HT-29 (cell line): ENCODE measurements around the gene WDR1. TPM values are rescaled to one million over a fixed set of nuclear protein-coding genes. Genes with fewer than 3 reads are reported as not detected.

Experiments used
- DNase-seq: peaks from one replicate; pipeline ENCODE4 v3.0.0-alpha.2; 2015; ENCODE audit warnings: low spot score
- total RNA-seq: library from RNA; depleted of rRNA; stranded (reverse); fragments of >200 nt; shearing (Covaris generic); gene quantifications from 2 replicates; pipeline ENCODE4 v1.2.3, GENCODE V29; 2014

WDR1 gene
- total RNA-seq, 1 experiment from 2014 or later = 310 TPM

DNA sequence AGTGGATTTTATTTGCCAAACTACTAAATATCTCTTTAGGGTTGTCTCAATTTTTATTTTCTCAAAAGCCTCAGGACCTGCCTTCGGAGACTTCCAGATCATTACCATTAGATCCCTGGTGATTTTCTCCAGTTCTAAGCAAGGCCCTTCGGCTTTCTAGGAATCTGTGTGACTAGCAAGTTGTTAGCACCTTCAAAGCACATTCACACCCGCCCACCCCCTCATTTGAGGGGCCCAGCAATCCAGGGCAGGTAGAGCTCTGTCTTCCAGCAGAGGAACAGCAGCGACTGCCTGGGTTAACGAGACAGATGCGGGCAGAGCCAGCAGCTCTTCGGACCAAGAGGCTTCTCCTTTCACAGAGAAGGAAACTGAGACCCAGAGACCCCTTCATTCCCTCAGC lies 2.0 kb downstream of the WDR1 start:
- DNase-seq = no peak

DNA sequence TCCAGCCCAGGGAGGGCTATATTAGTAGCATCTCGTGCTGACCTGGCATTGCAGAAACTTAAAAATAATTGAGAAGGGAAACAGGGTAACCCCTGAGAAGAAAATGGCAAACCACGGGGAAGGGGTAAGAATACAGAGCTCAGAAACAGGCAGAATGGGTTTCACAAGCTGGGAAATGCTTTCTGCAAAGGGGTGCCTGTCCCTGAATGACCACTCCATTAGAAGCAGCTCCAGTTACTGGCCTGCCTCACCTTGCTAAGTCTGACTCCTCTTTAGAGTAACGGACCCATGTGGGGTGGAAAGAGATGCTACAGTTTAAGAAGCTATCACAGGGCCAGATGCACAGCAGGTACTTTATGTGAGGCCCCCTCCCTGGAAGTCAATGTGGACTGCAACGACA lies 2.5 kb downstream of the WDR1 start:
- DNase-seq = no peak

DNA sequence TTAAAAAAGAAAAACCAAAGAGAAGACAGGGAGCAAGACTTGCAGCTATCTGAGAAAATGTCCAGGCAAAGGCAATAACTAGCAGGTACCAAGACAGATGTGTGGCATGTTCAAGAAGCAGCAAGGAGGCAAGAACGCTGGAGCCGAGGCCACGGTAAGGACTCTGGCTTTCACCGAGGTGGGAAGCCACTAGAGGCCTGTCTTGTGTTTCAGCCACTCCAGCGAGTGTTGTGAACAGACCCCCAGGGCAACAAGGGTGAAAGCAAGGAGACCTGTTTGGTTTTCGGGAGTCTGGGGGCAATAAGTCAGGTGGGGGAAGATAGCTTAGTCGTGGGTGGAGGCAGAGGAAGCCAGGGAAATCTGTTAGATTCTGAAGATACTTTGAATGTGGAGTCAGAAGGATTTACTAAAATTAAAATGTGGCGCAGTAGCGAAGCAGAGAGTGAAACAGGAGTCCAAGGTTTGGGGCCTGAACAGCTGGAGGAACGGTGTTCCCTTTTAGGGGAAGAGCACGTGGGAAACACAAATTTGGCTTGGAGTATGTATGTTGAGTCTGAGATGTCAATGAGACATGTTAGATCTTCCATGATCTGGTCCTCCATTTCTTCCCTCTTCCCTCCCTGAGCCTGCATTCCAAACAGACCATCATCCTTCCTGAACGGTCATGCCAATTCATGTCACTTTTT lies 3.1 kb downstream of the WDR1 start:
- no peak for DNase-seq

DNA sequence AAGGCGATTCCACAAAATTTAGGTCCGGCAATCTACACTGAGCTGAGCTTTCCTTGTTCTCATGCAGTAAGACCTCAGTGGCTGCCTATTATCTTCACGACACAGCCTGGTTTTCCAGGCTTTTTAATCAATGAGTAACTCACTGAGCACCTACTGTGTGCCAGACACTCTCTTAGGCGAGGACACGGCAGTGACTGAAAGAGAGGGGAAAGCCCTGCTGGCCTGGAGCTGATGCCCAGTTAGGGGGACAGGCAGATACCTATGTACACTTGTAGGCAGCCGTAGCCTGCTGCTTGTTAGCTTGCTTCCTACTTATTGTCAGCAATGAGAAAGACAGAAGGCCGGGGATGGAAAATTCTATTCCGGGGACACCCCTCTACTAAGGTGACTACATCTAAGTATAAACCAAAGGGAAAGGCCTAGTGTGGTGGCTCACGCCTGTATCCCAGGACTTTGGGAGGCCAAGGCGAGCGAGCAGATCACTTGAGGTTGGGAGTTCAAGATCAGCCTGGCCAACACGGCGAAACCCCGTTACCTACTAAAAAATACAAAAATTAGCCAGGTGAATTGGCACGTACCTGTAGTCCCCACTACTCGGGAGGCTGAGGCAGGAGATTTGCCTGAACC lies 3.8 kb downstream of the WDR1 start:
- DNase-seq = no peak

DNA sequence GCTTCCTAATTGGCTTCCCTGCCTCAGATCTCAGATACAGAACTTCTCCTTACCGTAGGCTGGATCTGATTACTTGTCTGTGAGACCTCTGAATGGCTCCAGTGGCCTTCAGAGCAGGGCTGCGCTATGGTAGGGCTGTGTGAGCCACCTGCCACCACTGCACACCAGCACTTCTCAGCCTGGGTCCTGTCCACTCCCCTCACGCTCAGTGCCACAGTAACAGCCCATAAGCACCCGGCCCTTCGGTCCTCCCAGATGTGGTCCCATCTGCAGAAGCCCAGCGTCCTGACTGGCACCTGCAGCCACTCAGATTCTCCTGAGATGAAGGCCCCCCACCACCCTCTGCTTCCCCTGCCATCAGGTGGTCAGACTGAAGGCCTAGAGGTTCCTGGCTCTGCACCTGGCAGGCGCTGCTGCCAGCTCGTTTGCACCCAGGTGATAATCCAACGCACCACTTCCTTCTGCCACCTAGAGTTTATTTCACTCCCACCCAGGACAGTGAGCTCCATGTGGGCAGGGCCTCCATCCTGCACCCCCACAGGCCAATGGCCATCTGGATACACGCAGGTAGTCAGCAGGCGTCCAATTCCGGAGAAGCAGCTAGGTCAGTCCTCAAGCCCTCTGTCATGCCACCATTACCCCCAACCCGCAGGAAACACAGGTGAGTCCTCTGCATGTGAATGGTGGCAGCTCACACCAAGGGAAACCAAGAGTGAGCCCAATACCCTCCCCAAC lies 5.4 kb downstream of the WDR1 start:
- no peak for DNase-seq

GRCh38 chr4:10109995-10110670 lies 6.5 kb downstream of the WDR1 start:
- DNase-seq = no peak

DNA sequence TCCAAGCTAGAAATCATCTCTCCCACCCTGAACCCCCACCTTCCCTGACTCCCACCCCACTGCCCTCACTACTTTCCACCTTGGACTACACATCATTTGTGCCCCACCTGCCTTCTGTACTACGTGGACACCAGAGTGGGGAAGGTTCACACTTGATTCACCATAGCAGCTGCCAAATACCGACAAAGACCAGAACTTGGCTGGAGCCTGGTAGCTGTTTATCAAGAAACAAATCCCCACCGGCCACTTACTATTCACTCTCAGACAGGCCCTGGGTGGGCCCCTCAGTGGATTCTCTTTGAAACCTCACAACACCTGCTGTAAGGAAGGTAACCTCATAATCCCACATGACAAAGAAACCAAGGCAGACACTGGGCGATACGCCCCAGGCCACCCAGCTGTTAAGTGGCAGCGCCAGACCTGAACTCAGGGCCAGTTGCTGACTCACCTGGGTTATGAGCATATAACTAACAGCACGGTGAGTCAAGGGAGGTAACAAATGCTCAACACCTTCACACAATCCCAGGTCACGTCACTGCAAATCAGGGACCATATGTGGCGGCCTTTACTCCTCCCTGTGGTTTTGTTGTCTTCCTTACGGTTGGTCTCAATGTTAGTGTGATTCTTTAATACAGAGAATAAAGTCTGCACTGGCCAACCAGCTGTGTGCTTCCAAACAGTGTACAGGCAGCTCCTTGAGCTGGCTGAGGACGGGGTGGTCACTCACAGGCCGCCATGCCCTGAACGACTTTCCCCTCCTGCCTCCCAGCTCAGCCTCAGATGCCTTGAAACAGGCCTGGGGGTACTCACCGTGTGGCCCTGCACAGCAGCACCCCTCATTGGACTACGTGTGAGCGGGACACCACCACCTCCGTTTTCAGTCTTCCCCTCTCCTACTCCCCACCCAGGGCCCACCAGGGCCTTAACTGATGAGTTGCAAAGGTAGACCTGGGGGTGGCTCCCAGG lies 7.5 kb downstream of the WDR1 start:
- DNase-seq = no peak

- DNase-seq = no peak
Measured at GRCh38 chr4:10108391-10108790, 8.2 kb downstream of the WDR1 start.

- DNase-seq = no peak
Measured at GRCh38 chr4:10107111-10108091, 9.2 kb downstream of the WDR1 start.

- DNase-seq = no peak
Measured at GRCh38 chr4:10106421-10107039, 10.1 kb downstream of the WDR1 start.

DNA sequence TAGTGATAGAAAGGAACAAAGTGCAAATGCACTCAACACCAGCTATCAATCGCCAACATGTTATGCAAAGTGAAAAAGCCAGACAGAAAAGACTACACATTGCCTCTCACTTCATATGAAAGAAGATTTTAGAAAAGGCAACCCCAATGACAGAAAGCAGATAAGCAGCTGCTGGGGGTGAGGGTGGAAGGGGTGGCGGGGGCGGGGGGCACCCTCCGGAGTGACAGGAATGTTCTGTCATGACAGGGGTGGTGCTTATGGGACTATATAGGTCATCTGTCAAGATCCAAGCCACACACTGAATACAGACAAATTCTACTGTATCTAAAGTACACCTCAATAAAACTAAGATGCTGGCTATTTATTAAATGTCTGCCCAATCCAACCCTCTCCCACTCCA lies 10.7 kb downstream of the WDR1 start:
- no peak for DNase-seq

GRCh38 chr4:10105421-10105820 lies 11.2 kb downstream of the WDR1 start:
- DNase-seq = no peak

GRCh38 chr4:10104991-10105276 lies 11.7 kb downstream of the WDR1 start:
- no peak for DNase-seq

DNA sequence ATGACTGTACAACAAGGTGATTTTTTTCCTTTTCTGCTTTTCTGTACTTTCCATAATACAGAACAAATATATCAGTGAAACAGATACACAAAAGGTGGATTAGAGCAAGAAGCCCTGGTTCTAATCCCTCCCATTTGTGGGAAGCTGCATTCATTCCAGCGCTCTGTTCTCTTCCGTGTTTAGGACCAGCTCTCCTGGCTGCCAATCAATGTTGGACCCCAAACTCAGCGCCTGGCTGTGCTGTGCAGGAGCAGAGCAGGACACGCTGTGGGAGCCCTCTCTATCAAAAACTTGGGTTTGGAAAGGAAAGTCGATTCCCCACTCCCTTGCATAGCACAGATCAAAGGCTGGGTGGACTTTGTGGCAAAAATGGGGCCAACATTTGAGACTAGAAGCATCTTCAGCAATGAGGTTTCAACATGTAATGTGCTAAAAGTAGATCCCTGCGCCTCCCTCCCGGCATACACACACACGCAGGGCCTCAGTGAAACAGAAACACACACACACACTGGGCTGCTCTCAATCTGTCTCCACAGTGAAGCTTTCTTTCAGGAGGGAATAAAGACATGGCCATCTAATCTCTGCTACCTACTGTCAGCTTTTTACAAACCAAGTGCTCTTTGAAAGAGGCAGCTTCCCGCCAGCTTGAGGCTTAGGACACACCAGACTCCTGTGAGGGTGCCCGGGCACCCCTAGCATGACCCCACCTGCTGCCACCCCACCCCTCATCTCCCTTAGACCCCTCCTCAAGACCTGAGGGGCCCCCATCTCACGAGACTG lies 12.2 kb downstream of the WDR1 start:
- DNase-seq = no peak

DNA sequence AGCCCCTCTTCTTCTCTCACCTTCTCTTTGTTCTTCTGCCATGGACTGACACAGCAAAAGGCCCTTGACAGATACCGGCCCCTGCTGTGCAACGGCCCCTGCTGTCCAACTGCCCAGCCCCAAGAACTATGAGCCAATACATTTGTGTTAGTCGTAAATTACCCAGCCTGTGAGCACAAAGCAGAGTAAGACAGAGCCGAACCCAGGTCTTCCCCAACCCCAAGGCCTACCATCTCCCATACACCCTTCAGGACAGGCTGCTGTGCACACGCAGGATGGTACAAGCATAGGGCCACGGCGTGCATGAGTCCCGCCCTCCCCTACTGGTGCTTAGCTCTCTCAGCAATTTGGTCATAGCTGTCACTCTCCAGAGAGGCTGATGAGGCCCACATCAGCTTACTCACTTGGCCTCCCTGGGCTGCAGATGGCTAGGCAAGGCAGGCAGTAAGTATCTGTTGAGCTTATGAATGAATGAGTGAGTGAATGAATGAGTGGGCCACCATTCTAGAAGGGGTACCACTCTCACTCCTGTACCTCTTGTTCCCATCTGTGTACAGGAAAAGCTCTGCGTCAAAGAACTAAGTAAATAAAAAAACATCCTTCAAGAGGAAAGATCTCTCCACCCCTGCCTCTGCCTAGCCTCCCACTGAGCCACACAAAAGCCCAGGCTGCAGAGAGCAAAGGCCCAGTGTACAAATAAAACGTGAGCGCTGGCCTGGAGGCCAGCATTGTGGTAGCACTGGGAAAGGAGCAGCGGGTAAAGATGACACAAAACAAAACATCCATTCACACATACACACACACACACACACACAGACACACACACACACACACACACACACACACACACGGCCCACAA lies 13.9 kb downstream of the WDR1 start:
- DNase-seq = no peak

GRCh38 chr4:10101671-10102473 lies 14.7 kb downstream of the WDR1 start:
- DNase-seq = no peak

DNA sequence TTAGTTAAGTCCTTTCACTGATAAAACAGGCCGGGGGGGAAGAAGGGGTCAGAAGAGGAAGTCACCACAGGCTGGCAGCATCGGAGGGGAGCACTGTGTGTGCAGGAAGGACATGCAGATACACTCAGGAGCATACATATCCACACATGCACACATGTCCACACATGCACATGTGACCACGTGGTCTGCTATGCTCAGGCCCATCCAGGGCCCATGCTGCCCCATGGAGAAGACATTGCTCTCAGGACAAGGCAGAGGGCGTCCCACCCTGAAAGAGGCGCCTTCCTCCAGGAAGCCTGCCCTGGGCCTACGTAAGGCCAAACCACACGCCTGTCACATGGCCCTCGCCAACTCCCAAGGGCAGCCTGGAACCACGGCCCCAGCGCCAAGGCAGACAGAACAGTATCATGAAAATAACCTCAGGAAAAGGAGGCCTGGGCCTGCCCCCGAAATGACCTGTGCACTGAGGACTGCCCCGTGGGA lies 15.8 kb downstream of the WDR1 start:
- DNase-seq = no peak
